T-helper 1 cell (primary cell): ENCODE results near the gene URM1.
"Not testable (repeated sequence)": the region's sequence is repeated elsewhere in the genome, so short reads cannot be mapped to it uniquely, and the experiment has no call there.

Experiments
- DNase-seq, 5 donors: peaks; one replicate each; pipeline ENCODE4 v3.0.0-alpha.2; 2012 to 2020

The URM1 gene

DNA sequence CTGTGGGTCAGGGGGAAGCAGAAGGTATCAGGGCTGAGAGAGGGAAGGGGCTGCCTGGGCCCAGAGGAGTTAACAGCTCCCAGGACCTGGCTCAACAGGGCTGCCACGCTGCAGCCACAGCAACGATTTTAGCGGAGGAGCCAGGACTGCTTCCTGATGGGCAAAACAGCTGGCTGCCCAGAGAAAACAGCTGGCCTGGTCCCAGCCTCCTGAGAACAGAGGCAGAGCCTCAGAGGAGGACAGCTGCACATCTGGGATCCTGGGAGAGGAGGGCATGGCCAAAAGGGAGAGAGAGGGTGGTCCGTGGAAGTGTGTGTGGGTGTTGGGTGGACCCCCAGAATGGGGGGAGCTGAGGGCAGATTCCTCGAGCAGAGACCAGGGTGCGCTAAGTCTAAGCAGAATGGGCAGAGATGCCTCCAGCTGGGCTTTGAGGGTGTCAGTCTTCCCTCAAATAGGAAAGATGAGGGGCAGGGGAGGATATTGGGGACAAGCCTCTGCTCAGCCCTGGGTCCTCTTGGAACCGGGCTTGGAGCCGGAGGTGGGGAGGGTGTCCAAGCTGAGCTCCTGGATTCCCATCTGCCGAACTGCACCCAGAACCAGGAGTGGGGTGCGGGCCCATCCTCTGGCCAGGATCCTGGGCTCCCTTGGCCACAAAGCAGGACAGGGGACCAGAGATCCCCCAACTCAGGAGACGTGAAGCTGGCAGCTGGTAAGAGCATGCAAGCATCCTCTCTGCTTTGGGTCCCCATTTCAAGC, 40.4 kb downstream of the URM1 start:
- DNase-seq = no peak

DNA sequence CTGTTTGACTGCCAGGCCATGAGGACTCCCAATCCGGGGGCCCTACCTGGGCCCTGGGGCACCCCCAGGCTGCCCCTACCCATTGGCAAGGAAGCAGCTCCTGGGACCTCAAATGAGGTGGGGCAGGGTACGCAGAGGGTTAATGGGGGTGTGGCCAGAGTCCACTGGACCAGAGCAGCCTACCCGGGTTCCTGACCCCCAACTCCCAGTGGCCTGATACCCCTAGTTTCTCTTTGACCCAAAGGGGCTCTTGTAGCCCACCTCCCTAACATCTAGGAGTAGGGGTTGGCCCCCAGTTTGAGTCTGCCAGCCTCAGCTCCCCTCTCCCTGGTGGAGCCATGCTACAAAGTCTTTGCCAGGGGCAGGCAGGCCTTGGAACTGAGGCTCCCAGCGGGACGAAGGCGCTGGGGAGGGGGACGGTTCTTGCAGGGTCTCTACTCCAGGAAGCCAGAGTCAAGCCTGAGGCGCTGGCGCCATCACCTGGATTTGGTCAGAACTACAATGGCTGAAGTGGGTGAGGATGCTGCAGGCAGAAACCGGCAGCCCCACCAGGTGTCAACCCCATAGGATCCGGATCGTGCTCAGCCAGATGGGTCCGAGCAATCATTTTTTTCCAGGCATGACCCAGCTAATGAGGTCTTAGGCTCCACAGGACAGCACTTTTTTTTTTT, 41.1 kb downstream of the URM1 start:
- peak in 3 of 5 donors; percentile 18 to 32 (median 25) for DNase-seq

DNA sequence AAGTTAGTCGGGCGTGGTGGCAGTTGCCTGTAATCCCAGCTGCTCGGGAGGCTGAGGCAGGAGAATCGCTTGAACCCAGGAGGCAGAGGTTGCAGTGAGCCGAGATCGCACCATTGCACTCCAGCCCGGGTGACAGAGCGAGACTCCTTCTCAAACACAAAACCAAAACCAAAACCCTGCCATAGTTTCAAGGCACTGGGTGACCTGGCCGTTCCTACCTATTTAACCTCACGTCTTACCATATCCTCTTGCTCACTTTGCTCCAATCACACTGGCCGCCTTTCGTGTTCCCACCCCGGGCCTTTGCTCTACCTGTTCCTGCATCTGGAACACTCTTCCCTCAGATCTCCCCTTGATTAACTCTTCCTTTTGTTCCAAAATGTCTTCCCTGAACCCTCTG, 42.6 kb downstream of the URM1 start:
- DNase-seq = not testable (repeated sequence)

DNA sequence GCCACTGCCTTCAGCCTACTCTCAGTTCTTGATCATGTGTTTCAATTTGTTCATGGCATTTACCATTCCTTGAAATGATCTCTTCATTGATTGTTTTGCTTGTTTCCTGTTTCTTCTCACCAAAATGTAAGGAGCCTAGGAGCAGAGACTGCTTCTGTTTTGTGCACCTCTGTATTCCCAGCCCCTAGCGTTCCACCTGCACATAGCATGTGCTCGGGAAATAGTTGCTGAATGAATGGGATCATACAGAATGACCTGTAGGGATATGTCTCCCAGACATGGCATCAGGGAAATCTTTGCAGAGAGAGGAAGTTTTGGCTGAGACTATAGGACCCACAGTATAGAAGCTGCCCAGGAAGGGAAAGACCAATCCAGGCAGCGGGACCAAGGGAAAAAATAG, 43.3 kb downstream of the URM1 start:
- DNase-seq = no peak

DNA sequence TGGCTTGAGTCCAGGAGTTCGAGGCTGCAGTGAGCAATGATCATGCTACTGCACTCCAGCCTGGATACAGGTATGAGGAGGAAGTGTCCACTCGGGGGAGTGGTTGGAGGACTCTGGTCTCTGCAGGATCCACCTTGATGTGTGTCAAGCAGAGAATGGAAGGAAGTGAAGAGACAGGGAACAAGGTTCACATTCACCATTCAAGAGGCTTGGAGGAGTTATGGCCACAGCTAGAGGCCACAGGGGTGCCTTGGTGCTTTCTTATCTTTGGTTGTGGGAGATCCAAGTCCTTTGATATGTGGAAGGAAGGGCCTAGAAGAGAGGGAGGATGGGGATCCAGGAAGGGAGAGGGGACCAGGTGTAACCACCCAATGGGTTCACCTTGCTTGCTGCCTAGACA, 44.1 kb downstream of the URM1 start:
- no peak for DNase-seq

DNA sequence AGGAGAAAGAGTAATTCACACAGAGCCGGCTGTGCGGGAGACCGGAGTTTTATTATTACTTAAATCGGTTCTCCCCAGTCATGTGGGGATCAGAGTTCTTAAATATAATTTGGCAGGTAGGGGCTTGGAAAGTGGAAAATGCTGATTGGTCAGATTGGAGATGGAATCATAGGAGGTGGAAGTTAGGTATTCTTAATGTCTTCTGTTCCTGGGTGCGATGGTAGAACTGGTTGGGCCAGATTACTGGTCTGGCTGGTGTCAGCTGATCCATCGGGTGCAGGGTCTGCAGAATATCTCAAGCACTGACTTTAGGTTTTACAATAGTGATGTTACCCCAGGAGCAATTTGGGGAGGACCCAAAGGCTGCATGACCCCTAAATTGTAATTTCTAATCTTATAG, 44.8 kb downstream of the URM1 start:
- no peak for DNase-seq

DNA sequence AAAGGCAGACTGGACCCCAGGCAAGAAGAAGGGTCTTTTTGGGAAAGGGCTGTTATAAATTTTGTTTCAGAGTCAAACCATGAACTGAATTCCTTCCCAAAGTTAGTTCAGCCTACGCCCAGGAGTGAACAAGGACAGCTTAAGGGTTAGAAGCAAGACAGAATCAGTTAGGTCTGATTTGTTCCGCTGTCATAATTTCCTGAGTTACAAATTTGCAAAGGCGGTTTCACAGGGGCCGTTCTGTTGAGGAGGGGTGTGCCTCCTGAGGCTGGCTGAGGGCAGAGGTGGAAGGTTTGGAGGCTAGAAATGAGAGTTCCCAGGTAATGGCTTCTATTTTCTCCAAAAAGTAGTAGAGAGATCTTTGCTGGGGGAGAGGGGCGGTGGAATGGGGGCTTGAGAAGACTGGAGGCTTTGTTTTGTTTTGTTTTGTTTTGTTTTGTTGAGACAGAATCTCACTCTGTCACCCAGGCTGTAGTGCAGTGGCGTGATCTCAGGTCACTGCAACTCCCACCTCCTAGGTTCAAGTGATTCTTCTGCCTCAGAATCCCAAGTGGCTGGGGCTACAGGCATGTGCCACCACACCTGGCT, 45.4 kb downstream of the URM1 start:
- no peak for DNase-seq

DNA sequence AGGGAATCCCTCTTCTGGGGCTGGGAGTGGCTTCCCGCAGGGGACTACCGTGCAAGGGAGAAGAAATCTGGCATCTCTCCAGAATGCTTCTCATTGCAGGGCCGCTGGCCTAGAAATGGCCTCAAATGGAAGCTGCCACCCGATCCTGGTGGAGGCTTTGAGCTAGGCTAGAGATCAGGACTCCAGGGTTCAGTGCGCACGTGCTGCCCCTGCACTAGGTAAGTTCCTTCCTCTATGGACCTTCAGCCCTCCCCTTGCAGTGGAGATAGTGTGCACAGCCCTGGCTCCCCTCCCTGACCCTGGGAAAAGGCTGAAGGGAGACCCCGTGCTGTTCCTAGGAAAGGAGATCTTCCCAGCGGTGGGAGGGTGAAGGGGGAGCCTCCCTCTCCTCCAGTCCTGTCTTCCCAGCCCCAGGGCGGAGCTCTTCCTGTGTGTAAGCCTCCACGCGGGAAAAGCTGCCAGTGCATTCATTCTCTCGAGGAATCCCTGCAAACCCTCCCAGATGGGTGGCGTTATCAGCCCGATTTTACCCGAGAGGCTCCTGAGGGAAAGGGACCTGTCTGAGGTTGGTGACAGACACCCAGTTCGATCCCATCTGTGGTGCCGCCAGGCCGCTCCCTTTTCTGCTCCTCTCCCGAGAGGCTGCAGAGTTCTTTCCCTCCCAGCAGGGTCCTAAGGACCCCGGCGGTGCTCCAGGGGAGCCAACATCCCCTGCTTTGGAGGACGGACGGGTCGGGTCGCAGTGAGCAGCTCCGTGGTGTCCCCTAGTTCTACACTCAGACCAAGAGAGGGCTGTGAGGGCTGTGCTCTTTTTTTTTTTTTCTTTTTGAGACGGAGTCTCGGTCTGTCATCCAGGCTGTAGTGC, 48.1 kb downstream of the URM1 start:
- DNase-seq = no peak

DNA sequence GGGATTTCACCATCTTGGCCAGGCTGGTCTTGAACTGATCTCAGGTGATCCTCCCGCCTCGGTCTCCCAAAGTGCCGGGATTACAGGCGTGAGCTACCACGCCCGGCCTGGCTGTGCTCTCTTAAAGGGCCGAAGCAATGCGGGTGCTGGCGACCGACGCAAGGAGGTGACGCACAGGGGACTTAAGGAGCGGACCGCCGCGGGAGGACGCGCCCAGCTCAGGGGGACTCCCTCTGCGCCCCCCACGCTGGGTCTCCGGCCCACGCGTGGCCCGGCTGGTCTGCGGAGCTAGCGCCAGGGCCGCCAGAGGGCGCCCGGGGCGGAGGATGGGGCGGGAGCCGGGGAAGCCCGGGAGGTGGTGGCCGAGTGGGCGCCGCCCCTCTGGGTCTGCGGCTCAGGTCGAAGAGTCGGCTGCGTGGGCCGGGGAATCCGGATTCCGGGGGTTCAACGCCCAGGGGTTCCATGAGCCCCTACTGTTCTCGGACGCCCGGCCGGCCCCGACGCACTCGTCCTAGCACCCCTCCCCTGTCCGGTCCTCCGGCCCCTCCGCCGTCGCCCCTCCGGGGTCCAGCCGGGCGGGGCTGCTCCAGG, 49.0 kb downstream of the URM1 start:
- DNase-seq = peak; percentile 33 to 60 (median 53)

DNA sequence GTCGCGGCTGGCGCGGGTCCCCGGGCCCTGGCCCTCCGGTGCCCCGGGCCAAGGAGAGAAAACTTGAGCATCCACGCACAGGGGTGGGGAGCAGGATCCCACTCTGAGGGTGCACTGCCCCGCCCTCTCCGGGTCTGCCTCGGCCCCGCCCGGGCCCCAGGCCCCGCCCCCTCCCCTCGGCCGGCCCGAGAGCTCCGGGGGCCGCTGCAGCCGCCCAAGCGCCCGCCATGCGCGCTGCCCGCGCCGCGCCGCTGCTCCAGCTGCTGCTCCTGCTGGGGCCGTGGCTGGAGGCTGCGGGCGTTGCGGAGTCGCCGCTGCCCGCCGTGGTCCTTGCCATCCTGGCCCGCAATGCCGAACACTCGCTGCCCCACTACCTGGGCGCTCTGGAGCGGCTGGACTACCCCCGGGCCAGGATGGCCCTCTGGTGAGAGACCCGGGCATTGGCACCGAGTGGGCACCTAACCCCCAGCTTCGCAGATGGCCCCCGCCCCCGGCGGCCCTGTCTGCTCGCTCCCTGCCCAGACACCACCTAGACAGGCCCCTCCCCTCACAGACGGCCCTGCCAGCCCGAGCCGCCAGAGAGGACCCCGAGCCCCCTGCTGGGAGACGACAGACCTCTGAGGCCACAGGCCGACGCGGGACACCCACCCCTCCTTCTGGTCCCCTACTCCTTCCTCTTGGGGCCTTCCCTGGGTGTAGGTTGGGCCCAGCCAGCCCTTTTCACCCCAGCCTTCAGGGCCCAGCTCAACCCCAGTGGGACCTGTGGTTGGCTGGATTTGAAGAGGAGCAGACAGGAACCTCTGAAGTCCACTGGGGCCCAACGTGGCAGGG, 49.7 kb downstream of the URM1 start, which contains the start of gene CERCAM:
CERCAM (plus strand) TSS at position 207 of the 831 bp plus-strand sequence; CDS start at position 228, 21 bp downstream.
- peak in 3 of 5 donors; percentile 25 to 33 (median 32) for DNase-seq

DNA sequence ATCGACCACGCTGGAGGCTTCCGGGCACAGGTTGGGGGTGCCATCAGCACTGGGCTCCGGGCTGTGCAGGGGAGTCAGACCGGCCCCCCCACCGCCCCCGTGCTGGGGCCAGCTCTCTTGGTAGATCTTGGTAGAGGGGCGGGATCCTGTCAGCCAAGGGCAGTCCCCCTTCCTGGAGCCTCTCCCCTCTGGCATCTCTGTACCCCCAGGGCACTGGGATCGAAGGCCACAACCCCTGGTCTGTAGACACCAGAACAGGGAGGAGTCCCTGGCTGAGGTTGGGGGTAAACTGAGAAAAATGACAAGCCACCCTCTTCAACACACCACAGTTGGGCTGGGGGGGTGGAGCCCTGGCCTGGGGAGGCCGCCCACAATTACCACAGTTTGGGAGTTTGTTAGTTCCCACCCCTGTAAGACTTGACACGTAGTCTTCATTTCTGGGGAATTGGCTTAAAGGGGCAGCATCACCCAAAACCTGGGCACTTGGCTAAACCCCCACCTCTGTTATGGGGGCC, 50.4 kb downstream of the URM1 start:
- no peak for DNase-seq

DNA sequence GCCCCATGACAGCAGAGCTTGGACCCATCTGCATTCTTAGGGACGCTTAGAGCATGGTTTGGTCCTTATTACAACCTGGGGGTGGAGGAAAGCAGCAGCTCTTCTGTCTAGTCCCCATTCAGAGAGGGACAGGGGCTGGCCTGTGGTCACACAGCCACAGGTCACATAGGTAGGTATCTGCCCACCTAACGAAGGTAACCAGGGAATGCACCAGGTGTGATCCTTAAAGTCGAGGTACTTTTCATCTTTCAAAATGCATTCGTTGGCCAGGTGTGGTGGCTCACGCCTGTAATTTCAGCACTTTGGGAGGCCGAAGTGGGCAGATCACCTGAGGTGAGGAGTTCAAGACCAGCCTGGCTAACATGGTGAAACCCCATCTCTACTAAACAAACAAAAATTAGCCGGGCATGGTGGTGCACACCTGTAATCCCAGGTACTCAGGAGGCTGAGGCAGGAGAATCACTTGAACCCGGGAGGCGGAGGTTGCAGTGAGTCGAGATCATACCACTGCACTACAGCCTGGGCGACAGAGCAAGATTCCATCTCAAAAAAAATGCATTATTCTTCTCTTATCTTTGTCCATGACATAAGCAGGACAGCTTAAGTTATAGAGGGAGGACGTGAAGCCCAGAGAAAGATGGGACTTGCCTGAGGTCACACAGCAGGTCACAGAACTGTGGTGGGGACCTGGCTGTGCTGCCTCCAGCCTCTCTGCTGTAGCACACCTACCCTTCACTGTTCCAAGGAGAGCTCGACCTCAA, 51.0 kb downstream of the URM1 start:
- DNase-seq = not testable (repeated sequence)

DNA sequence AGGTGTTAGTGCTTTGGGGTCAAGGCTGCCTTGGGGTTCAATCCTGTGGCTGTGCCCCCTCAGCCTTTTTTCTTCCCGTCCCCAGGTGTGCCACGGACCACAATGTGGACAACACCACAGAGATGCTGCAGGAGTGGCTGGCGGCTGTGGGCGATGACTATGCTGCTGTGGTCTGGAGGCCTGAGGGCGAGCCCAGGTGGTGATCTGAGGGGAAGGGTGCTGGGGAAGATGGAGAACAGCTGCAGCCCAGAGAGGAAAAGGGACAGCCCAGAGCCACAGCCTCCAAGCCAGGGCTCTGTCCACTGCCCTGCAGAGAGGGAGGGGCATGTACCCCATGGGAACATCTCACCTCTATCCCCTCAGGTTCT, 51.6 kb downstream of the URM1 start:
- no peak for DNase-seq

DNA sequence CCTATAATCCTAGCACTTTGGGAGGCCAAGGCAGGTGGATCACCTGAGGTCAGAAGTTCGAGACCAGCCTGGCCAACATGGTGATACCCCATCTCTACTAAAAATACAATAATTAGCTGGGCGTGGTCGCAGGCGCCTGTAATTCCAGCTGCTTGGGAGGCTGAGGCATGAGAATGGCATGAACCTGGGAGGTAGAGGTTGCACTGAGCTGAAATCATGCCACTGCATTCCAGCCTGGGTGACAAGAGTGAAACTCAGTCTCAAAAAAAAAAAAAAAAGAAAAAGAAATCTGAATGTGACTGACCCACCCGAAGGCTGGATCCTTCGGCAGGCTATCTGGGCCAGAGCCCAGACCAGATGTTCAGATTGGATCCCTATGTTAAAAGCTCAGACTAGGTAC, 52.2 kb downstream of the URM1 start:
- not testable (repeated sequence) for DNase-seq

DNA sequence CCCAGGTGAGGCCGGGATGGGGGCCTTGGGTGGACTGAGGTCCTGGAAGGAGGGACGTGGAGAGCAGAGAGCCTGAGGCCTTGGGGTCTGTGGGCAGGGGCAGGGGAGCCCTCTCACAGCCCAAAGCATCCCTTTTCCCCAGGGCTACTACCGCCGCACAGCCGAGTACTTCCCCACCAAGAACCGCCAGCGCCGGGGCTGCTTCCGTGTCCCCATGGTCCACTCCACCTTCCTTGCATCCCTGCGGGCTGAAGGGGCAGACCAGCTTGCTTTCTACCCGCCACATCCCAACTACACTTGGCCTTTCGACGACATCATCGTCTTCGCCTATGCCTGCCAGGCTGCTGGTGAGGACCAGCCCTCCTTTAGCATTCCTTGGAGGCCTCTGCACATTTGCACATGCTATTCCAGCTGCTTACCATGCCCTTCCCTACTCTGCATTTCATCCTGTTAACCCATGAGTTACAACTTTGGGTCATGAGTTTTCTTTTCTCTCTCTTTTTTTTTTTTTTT, 53.1 kb downstream of the URM1 start:
- DNase-seq = no peak

DNA sequence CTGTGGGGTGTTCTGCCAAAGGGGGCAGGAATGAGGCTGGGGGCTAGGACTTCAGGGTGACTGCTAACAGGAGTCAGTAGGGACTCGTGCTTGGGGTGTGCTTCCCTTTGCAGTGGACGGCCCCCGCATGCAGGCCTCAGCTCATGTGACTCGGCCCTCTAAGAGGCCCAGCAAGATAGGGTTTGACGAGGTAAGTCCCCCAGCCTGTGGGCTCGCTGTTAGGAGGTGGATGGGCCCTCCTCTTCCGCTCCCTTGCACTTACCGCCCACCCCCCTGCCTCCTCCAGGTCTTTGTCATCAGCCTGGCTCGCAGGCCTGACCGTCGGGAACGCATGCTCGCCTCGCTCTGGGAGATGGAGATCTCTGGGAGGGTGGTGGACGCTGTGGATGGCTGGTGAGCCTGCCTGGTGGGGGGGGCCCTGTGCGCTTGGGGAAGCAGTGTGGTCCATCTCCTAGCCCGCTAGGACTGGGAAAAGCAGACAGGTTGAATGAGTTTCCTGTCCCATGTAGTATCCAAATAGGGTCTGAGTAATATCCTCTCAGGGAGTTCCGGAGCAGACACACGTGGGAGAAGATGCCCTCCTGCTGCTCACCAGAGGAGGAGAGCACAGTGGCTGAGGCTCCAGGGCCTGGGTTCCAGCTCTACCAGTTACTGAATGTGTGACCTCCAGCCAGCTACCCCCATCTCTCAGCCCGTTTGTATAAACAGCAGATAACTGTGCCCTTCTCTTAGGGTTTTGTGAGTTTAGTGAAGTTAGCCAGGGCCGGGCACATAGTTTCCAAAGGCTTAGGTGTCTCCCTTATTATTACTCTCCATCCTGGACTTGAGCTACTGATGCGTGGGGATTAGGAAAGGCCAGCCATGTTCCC, 57.7 kb downstream of the URM1 start:
- no peak for DNase-seq

DNA sequence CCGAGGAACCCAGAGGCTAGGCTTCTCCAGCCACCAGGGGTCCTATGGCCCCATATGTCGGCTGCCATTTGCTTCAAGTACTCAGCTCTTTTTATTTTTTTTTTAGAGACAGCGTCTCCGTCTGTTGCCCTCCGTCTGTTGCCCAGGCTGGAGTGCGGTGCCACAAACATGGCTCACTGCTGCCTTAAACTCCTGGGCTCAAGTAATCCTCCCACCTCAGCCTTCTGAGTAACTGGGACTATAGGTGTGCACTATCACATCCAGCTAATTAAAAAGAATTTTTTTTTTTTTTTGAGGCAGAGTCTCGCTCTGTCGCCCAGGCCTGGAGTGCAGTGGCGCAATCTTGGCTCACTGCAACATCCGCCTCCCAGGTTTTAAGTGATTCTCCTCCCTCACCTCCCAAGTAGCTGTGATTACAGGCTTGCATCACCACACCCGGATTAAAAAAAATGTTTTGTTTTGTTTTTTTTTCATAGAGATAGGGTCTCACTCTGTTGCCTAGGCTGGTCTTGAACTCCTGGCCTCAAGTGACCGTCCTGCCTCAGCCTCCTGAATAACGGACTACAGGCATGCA, 58.4 kb downstream of the URM1 start:
- no peak for DNase-seq

DNA sequence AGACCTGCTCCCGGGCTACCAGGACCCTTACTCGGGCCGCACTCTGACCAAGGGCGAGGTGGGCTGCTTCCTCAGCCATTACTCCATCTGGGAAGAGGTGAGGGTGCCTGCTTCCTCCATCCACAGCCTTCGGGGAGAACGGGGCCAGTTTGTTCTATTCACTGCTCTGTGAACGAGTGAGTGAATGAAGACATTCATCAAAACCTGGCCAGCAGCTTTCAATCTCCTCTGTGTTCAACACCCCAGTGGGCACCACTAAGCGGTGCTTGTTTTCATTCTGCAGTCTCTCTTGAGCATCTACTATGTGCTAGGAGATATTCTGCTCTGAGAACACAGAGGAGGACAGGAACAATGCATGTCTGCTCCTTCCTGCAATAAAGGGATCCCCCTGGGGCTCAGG, 60.0 kb downstream of the URM1 start:
- DNase-seq = no peak

DNA sequence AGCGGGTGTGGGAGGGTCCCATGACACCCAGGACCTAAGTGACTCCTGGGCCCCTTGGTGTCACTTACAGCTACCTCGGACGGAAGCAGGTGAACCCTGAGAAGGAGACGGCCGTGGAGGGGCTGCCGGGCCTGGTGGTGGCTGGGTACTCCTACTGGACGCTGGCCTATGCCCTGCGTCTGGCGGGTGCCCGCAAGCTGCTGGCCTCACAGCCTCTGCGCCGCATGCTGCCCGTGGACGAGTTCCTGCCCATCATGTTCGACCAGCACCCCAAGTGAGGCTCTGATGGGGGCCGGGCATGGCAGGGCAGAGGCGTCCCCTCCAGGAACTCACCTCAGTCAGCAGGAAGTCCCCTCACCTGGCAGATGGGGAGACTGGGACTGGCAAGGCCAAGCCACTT, 63.2 kb downstream of the URM1 start:
- no peak for DNase-seq
